HEK293 (cell line): Measurements from ENCODE around the gene PPM1J.

Experiments
- BCL11A ChIP-seq: fragments of 450-650 bp; formaldehyde crosslinking; IDR thresholded peaks from 2 replicates; pipeline ENCODE4 v1.5.1; 2016; ENCODE audit warnings: low read depth, missing biosample characterization, missing genetic modification characterization
- SETDB1 ChIP-seq: IDR thresholded peaks from one replicate; pipeline ENCODE4 v1.6.1; 2017; ENCODE audit warnings: mild to moderate bottlenecking, low read length, moderate library complexity, mixed read lengths; ENCODE audit not compliant: insufficient read length
- YY1 ChIP-seq: fragments of 450-650 bp; formaldehyde crosslinking; IDR thresholded peaks from 2 replicates; pipeline ENCODE4 v1.5.1; 2018; ENCODE audit warnings: missing biosample characterization, missing genetic modification characterization
- ZNF274 ChIP-seq, 2 experiments: fragments of 200-500 bp in 1 of 2; fragments of 450-650 bp in 1 of 2; sonication (Bioruptor generic) in 1 of 2; formaldehyde crosslinking in 1 of 2; IDR thresholded peaks; 2 replicates each; pipeline versions ENCODE4 v1.5.1 to v1.6.1; 2014 to 2016; ENCODE audit warnings: borderline replicate concordance in 1 of 2, inconsistent platforms in 1 of 2, low read length in 1 of 2, missing biosample characterization in 1 of 2, missing genetic modification characterization in 1 of 2
- ZNF544 ChIP-seq: fragments of 450-650 bp; formaldehyde crosslinking; IDR thresholded peaks from 2 replicates; pipeline ENCODE4 v1.5.0; 2017; ENCODE audit warnings: missing biosample characterization, missing genetic modification characterization
- ZNF660 ChIP-seq: fragments of 450-650 bp; IDR thresholded peaks from 2 replicates; pipeline ENCODE4 v1.5.1; 2018; ENCODE audit warnings: missing biosample characterization, mild to moderate bottlenecking, missing genetic modification characterization
- TF ChIP-seq, protein P1 (sequence below): fragments of 450-650 bp; formaldehyde crosslinking; IDR thresholded peaks from 2 replicates; pipeline ENCODE4 v1.5.1; 2016; ENCODE audit warnings: missing biosample characterization, missing genetic modification characterization
- TF ChIP-seq, protein P2 (sequence below): fragments of 450-650 bp; formaldehyde crosslinking; IDR thresholded peaks from 2 replicates; pipeline ENCODE4 v1.5.1; 2016; ENCODE audit warnings: missing biosample characterization, missing genetic modification characterization
- TF ChIP-seq, protein P3 (sequence below): fragments of 450-650 bp; formaldehyde crosslinking; conservative IDR thresholded peaks from 2 replicates; pipeline ENCODE4 v1.5.1; 2016; ENCODE audit warnings: low read depth, missing biosample characterization, missing genetic modification characterization

DNA sequence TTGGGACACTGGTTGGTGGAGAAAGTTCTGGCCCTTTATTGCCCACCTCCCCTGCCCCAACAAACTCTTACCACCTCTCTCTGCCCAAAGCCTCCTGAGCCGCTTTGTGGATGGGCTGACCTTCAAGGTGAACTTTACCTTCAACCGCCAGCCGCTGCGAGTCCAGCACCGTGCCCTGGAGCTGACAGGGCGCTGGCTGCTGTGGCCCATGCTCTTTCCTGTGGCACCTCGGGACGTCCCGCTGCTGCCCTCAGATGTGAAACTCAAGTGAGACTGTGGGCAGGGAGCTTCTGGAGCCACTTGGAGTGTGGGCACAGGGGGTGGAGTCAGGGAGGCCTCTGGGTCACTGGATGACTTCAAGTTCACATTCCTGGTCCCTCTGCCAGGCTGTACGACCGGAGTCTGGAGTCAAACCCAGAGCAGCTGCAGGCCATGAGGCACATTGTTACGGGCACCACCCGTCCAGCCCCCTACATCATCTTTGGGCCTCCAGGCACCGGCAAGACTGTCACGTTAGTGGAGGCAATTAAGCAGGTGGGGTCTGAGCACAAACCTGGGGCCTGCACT is 20.7 kb downstream of the PPM1J start:
- TF ChIP-seq ZNF544 (tag by site-specific recombination) (no peak), SETDB1 (no peak), BCL11A (tag by site-specific recombination) (no peak), ZNF274 (IDR thresholded peaks at IDR 0.05; ENCODE audit: low read length) (no peak), ZNF274 (tag by site-specific recombination; IDR thresholded peaks at IDR 0.05; ENCODE audit: borderline replicate concordance) (no peak), ZNF660 (tag by site-specific recombination) (no peak), YY1 (tag by site-specific recombination) (no peak)
- TF ChIP-seq, protein P1, sequence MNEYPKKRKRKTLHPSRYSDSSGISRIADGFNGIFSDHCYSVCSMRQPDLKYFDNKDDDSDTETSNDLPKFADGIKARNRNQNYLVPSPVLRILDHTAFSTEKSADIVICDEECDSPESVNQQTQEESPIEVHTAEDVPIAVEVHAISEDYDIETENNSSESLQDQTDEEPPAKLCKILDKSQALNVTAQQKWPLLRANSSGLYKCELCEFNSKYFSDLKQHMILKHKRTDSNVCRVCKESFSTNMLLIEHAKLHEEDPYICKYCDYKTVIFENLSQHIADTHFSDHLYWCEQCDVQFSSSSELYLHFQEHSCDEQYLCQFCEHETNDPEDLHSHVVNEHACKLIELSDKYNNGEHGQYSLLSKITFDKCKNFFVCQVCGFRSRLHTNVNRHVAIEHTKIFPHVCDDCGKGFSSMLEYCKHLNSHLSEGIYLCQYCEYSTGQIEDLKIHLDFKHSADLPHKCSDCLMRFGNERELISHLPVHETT: no peak
- TF ChIP-seq, protein P2, sequence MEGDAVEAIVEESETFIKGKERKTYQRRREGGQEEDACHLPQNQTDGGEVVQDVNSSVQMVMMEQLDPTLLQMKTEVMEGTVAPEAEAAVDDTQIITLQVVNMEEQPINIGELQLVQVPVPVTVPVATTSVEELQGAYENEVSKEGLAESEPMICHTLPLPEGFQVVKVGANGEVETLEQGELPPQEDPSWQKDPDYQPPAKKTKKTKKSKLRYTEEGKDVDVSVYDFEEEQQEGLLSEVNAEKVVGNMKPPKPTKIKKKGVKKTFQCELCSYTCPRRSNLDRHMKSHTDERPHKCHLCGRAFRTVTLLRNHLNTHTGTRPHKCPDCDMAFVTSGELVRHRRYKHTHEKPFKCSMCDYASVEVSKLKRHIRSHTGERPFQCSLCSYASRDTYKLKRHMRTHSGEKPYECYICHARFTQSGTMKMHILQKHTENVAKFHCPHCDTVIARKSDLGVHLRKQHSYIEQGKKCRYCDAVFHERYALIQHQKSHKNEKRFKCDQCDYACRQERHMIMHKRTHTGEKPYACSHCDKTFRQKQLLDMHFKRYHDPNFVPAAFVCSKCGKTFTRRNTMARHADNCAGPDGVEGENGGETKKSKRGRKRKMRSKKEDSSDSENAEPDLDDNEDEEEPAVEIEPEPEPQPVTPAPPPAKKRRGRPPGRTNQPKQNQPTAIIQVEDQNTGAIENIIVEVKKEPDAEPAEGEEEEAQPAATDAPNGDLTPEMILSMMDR: no peak
- TF ChIP-seq, protein P3, sequence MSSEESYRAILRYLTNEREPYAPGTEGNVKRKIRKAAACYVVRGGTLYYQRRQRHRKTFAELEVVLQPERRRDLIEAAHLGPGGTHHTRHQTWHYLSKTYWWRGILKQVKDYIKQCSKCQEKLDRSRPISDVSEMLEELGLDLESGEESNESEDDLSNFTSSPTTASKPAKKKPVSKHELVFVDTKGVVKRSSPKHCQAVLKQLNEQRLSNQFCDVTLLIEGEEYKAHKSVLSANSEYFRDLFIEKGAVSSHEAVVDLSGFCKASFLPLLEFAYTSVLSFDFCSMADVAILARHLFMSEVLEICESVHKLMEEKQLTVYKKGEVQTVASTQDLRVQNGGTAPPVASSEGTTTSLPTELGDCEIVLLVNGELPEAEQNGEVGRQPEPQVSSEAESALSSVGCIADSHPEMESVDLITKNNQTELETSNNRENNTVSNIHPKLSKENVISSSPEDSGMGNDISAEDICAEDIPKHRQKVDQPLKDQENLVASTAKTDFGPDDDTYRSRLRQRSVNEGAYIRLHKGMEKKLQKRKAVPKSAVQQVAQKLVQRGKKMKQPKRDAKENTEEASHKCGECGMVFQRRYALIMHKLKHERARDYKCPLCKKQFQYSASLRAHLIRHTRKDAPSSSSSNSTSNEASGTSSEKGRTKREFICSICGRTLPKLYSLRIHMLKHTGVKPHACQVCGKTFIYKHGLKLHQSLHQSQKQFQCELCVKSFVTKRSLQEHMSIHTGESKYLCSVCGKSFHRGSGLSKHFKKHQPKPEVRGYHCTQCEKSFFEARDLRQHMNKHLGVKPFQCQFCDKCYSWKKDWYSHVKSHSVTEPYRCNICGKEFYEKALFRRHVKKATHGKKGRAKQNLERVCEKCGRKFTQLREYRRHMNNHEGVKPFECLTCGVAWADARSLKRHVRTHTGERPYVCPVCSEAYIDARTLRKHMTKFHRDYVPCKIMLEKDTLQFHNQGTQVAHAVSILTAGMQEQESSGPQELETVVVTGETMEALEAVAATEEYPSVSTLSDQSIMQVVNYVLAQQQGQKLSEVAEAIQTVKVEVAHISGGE: no peak
